Heart left ventricle (tissue), 16 donors: ENCODE results near the gene PLCL1. TPM values are rescaled to one million over a fixed set of nuclear protein-coding genes. Genes with fewer than 3 reads are reported as not detected.

Experiments
- ATAC-seq, 4 donors: fragments of 200-7000 bp; cut with Tn5 transposase; one replicate each; pipeline ENCODE4 v1.9.1; 2020 to 2022; ENCODE audit warnings: moderate library complexity in 4 of 4, mild to moderate bottlenecking in 3 of 4, moderate number of reproducible peaks in 1 of 4
- DNase-seq, 5 donors: peaks; one replicate each; pipeline ENCODE4 v3.0.0-alpha.2; 2020
- H3K27ac ChIP-seq, 12 donors: fragments of 200-600 bp; sonication (generic) in 4 of 12; one replicate each; pipeline versions ENCODE4 v1.5.0 to v1.8.0; 2016 to 2022; ENCODE audit warnings: mild to moderate bottlenecking in 2 of 12
- H3K27me3 ChIP-seq, 9 donors: fragments of 200-600 bp; sonication (generic) in 2 of 9; one replicate each; pipeline versions ENCODE4 v1.5.1 to v1.8.0; 2016 to 2022; ENCODE audit warnings: mild to moderate bottlenecking in 3 of 9
- H3K36me3 ChIP-seq, 9 donors: fragments of 200-600 bp; sonication (generic) in 2 of 9; one replicate each; pipeline versions ENCODE4 v1.5.0 to v1.8.0; 2018 to 2022; ENCODE audit warnings: mild to moderate bottlenecking in 2 of 9
- H3K4me1 ChIP-seq, 12 donors: fragments of 200-600 bp; sonication (generic) in 4 of 12; one replicate each; pipeline versions ENCODE4 v1.5.0 to v1.8.0; 2016 to 2022; ENCODE audit warnings: mild to moderate bottlenecking in 3 of 12
- H3K4me3 ChIP-seq, 12 donors: fragments of 200-600 bp; sonication (generic) in 4 of 12; one replicate each; pipeline versions ENCODE4 v1.5.0 to v1.8.0; 2017 to 2022; ENCODE audit warnings: mild to moderate bottlenecking in 9 of 12, moderate library complexity in 4 of 12
- H3K9me3 ChIP-seq, 12 donors: fragments of 200-600 bp; sonication (generic) in 4 of 12; one replicate each; pipeline versions ENCODE4 v1.5.0 to v1.8.0; 2016 to 2022; ENCODE audit warnings: mild to moderate bottlenecking in 1 of 12
- POLR2A ChIP-seq, 2 donors: fragments of 450-650 bp; IDR thresholded peaks; one replicate each; pipeline ENCODE4 v1.6.1; 2017; ENCODE audit warnings: antibody characterized with exemption in 2 of 2, mild to moderate bottlenecking in 2 of 2, moderate library complexity in 2 of 2
- WGBS, 4 donors: extraction: QIAGEN DNeasy Blood & Tissue Kit in 2 of 4; methylation state at CpG; one replicate each; pipeline versions ENCODE4 v1.1.5 to v1.1.7; 2013 to 2018; 5-methylcytosine and 5-hydroxymethylcytosine counted together
- intact Hi-C, 10 donors: fragments of 100-400 bp; cut with DNase I; formaldehyde crosslinking; loops; one replicate each; pipeline versions ENCODE4 v1.11.1 to v1.14.2; 2022
- polyA plus RNA-seq, 2 donors: library from polyadenylated mRNA; stranded (reverse); fragments of 200-250 nt; gene quantifications; one replicate each; pipeline ENCODE4 v1.2.3, GENCODE V29; 2013
- total RNA-seq, 9 donors: library from RNA; depleted of rRNA in 2 of 9; stranded (reverse); fragments of >200 nt in 2 of 9; fragmentation: NEBNext Ultra II Directional in 3 of 9; extraction: Animal tissue kit (Norgen Biotek cat#: 25700) in 3 of 9; gene quantifications; one replicate each; pipeline versions ENCODE4 v1.1.0 to v1.2.4, GENCODE V29; 2016 to 2023
- TF ChIP-seq, protein P1 (sequence below), 12 donors: fragments of 200-600 bp; sonication (generic) in 4 of 12; IDR thresholded peaks; one replicate each; pipeline versions ENCODE4 v1.5.0 to v1.8.0; 2018 to 2022; ENCODE audit warnings: antibody characterized with exemption in 12 of 12, mild to moderate bottlenecking in 5 of 12
- donor health status: ischemic (EF 13 %, LVEDD 7.1; RV severe dilation, severe dysfunction).
- donor health status: healthy with polysubstance abuse.
- donor health status: DM: no; HTN: yes; CAD: no.
- donor health status: DM: no; HTN: no; CAD: no.
- donor health status: ischemic (EF 25% LVEDD 6.9; RV normal size, moderate dysfunction).
- donor health status: ischemic (EF 25% LVEDD 5.7; RV mildly dilated, moderate dysfunction).
- donor health status: healthy.
- donor health status: DM: yes; HTN: yes; CAD: no.
- donor health status: ischemic (EF 35%, LVEDD 5.7; RV mildly dilated, moderate dysfunction).
- donor health status: nonischemic (EF 11% LVEDD 7.7; RV severe dilation, severe dysfunction).
- donor health status: DM: yes; HTN: yes; CAD: no.
- donor health status: PGD.
- donor health status: ischemic (EF 29% LVEDD 5.4; RV normal size, mild dysfunction).
- donor health status: nonischemic (EF 23%, LVEDD 6.1; RV moderate dilation, normal function).

Gene PLCL1
- total and polyA plus RNA-seq, 11 donors: 22.0 to 126 (median 90.4) TPM

- 55 to 62% (median 58%) methylated on average over 2 of the region's 2 CpGs for WGBS, 4 donors
- TF ChIP-seq, protein P1, sequence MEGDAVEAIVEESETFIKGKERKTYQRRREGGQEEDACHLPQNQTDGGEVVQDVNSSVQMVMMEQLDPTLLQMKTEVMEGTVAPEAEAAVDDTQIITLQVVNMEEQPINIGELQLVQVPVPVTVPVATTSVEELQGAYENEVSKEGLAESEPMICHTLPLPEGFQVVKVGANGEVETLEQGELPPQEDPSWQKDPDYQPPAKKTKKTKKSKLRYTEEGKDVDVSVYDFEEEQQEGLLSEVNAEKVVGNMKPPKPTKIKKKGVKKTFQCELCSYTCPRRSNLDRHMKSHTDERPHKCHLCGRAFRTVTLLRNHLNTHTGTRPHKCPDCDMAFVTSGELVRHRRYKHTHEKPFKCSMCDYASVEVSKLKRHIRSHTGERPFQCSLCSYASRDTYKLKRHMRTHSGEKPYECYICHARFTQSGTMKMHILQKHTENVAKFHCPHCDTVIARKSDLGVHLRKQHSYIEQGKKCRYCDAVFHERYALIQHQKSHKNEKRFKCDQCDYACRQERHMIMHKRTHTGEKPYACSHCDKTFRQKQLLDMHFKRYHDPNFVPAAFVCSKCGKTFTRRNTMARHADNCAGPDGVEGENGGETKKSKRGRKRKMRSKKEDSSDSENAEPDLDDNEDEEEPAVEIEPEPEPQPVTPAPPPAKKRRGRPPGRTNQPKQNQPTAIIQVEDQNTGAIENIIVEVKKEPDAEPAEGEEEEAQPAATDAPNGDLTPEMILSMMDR (IDR thresholded peaks at IDR 0.05): no peak
- no peak for TF ChIP-seq POLR2A (IDR thresholded peaks at IDR 0.05)
- Histone ChIP-seq H3K9me3 (no peaks in the 10 kb centered on the region), H3K36me3 (no peaks in the 10 kb centered on the region), H3K4me3 (no peak overlapping the region), H3K4me1 (peaks cover 0 to 48% (median 16%) of the 10 kb centered on the region in 12 donors), H3K27ac (no peak overlapping the region), H3K27me3 (no peaks in the 10 kb centered on the region)
- ATAC-seq: peak in 2 of 4 donors; percentile 17 to 28
- intact Hi-C loops: no loop called here
- peak in 1 of 5 donors; percentile 22 for DNase-seq
These were observed 292.6 kb downstream of the PLCL1 start for GRCh38 chr2:198096965-198097364.

DNA sequence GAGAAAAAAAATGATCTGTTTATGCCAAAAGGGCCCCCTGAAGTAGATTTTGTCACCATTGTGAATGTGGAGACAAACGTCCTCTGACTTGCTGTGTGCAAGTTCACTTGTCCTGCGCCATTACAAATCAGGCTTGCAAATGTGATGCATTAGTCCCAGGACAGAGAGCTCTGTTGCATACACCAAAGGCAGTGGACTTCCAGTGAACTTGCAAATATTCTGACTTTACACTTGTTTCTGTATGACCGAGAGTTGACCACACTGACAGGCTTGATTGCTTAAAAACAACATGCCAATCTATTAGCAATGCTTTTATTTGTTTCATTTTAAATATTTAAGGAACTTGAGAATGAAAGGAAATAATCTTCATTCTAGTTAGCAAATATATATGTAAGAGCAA, 293.2 kb downstream of the PLCL1 start:
- DNase-seq (no peak), ATAC-seq (no peak)
- H3K4me3 ChIP-seq: no peak overlapping the region
- peaks cover 0 to 3% (median 0%) of the 10 kb centered on the region in 9 donors for H3K36me3 ChIP-seq
- no peak overlapping the region for H3K27ac ChIP-seq
- intact Hi-C loops: no loop called here
- TF ChIP-seq, protein P1 (IDR thresholded peaks at IDR 0.05): no peak
- no peak for TF ChIP-seq POLR2A (IDR thresholded peaks at IDR 0.05)
- H3K9me3 ChIP-seq: no peaks in the 10 kb centered on the region
- H3K4me1 ChIP-seq: peaks cover 0 to 55% (median 23%) of the 10 kb centered on the region in 12 donors
- WGBS, 4 donors: 71 to 85% (median 77%) methylated on average over 3 of the region's 3 CpGs
- no peaks in the 10 kb centered on the region for H3K27me3 ChIP-seq

GRCh38 chr2:198098386-198098785, 294.0 kb downstream of the PLCL1 start:
- Histone ChIP-seq H3K4me1 (peaks cover 0 to 63% (median 26%) of the 10 kb centered on the region in 12 donors), H3K27ac (no peak overlapping the region), H3K9me3 (no peaks in the 10 kb centered on the region), H3K27me3 (no peaks in the 10 kb centered on the region), H3K4me3 (no peak overlapping the region), H3K36me3 (peaks cover 0 to 3% (median 0%) of the 10 kb centered on the region in 9 donors)
- DNase-seq (no peak), ATAC-seq (no peak)
- 92 to 97% (median 95%) methylated on average over 1 of the region's 1 CpG for WGBS, 4 donors
- TF ChIP-seq, protein P1 (IDR thresholded peaks at IDR 0.05): no peak
- TF ChIP-seq POLR2A (IDR thresholded peaks at IDR 0.05): no peak
- intact Hi-C loops: no loop called here

DNA sequence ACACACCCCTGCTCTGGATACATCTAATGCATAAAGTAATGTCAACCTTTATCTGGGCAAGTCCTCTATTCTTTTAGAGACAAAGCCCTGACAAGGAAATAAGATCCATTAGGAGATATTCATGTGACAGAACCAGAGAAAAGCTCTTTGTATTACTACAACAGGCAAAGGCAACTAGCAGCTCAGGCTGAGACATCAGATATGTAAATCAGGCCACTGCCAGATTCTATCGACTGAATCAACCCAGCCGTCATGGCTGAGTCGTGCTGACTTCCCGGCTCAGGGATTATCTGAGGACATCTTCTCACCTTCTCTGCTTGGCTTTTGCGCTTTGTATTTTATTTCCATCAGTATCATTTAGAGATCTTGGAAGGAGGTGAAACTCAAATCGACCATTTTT, 294.5 kb downstream of the PLCL1 start:
- ATAC-seq (no peak), DNase-seq (no peak)
- Histone ChIP-seq H3K27me3 (no peaks in the 10 kb centered on the region), H3K4me1 (peaks cover 0 to 67% (median 26%) of the 10 kb centered on the region in 12 donors), H3K9me3 (no peaks in the 10 kb centered on the region), H3K4me3 (no peak overlapping the region), H3K27ac (no peak overlapping the region), H3K36me3 (peaks cover 0 to 5% (median 0%) of the 10 kb centered on the region in 9 donors)
- WGBS, 4 donors: 50 to 56% (median 53%) methylated on average over 6 of the region's 6 CpGs
- TF ChIP-seq POLR2A (IDR thresholded peaks at IDR 0.05): no peak
- TF ChIP-seq, protein P1 (IDR thresholded peaks at IDR 0.05): no peak
- intact Hi-C loops: no loop called here
